ENCODE data around the gene ZNF91.
"Not testable (repeated sequence)": the region's sequence is repeated elsewhere in the genome, so short reads cannot be mapped to it uniquely, and the experiment has no call there.

The ZNF91 gene

DNA sequence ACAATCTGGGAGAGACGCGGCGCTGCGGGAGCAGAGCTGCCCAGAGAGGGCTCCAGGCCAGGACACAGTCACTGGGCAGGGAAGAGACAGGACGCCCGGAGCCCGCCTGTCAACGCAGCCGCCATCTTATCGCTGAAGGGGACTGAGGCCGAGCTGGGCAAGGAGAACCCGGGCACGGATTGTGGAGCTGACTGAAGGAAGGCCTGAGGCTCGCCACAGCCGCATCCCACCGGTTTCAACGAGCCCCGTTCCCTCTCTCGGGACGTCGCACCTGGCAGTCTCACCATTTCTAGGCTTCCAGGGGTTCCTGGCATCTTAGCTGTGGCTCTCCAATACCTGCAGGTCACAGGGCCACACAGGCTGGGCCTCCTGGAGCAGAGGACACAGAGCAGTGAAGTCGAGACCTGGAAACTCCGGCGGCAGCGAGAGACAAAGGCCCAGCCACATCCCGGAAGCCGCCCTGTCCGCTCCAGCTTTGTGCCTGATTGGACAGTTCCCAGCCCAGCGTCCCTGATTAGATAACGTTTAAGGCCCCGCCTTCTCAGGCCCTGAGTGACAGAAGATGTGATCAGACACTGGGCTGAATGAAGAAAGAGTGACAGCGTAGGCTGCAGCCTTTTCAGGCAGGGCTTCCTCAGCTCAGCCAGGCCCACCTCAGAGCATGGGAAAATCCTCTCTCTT is at the start of gene ZNF91:
Gene ZNF91, minus strand, starts transcription at position 431 of the 681 bp plus-strand sequence. Its CDS starts 117 bp downstream, at position 314.
- DNase-seq = peak; percentile 96

DNA sequence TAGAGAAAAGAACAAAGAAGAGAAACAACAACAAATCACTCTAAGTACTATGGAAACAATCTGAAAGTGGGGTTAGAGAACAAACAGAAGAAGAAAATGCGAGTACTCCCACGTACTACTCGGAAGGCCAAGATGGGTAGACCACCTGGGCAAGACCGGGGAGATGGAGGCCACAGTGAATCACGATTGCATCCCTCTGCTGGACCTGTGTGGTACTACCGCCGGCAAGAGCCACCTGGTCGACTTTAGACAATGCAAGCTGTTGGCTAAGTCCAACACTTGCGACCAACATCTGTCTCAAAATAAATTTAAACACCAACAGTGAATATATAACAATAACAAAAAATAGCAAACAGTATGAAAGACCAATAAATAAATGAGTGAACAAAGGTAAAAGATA is 45.5 kb upstream of the ZNF91 start:
- no peak for DNase-seq

DNA sequence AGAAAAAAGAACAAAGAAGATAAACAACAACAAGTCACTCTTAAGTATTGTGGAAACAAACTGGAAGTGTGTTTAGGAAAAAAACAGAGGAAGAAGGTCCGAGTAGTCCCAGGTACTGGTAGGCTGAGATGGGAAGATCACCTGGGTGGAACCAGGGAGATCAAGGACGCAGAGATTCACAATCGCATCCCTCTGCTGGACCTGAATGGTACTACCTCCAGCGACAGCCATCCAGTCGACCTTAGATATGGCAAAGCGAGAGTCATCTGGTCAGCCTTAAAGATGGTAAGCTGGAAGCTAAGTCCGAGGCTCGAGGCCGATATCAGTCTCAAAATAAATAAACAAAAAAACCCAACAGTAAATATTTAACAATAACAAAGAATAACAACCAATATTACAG is 44.9 kb upstream of the ZNF91 start:
- no peak for DNase-seq

DNA sequence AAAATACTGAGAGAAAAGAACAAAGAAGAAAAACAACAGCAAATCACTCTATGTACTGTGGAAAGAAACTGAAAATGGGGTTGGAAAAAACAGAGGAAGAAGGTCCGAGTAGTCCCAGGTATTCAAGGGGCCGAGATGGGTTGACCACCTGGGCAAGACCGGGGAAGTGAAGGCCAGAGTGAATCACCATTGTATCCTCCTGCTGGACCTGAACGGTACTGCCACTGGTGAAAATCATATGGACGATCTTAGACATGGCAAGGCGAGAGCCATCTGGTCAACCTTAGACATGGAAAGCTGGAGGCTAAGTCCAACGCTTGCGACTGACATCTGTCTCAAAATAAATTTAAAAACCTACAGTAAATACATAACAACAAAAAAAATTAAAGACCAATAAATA is 44.4 kb upstream of the ZNF91 start:
- DNase-seq = no peak

DNA sequence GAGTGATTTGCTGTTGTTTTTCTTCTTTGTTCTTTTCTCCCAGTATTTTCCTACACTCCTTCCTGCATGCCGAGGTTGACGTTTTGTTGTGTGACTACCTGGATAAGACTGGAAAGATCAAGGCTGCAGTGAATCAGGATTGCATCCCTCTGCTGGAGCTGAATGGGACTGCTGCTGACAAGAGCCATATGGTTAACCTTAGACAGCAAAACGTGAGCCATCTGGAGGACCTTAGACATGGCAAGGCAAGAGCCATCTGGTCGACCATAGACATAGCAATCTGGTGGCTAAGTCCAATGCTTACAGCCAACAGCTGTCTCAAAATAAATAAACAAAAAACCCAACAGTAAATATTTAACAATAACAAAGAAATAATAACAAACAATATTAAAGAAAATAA is 42.6 kb upstream of the ZNF91 start:
- DNase-seq = peak; percentile 77

DNA sequence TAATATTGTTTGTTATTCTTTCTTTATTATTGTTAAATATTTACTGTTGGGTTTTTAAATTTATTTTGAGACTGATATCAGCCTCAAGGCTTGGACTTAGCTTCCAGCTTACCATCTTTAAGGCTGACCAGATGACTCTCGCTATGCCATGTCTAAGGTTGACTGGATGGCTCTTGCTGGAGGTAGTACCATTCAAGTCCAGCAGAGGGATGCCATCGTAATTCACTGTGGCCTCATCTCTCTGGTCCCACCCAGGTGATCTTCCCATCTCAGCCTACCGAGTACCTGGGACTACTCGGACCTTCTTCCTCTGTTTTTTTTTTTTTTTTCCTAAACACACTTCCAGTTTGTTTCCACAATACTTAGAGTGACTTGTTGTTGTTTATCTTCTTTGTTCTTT is 41.7 kb upstream of the ZNF91 start:
- no peak for DNase-seq

DNA sequence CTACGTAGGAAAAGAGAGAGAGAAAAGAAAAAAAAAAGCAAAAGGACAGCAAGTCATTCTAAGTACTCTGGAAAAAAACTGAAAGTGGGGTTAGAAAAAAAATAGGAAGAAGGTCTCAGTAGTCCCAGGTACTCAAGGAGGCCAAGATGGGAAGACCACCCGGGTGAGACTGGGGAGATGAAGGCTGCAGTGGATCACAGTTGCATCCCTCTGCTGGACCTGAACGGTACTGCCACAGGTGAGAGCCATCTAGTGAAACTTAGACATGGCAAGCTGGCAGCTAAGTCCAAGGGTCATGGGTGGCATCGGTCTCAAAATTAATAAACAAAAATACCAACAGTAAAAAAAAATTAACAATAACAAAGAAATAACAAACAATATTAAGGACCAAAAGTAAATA is 41.0 kb upstream of the ZNF91 start:
- DNase-seq = no peak

DNA sequence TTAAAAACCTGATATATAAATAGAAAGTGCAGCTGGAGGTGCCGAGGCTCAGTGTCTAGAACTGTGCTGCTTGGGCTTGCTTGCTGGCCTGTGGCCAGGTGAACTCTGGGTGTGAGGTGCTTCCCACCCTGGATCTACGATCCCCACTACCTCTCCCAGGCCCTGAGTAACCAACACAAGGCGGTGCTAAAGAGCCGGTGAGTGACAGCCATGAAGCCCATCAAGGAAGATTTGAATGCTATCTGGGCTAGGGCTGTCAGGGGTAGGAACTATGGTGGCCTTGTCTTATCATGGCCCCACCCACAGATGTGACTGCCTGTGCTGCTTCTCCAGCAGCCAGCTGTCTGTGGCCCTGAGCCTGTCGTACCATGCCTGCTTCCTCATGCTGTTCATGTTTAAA is 25.6 kb upstream of the ZNF91 start:
- no peak for DNase-seq

DNA sequence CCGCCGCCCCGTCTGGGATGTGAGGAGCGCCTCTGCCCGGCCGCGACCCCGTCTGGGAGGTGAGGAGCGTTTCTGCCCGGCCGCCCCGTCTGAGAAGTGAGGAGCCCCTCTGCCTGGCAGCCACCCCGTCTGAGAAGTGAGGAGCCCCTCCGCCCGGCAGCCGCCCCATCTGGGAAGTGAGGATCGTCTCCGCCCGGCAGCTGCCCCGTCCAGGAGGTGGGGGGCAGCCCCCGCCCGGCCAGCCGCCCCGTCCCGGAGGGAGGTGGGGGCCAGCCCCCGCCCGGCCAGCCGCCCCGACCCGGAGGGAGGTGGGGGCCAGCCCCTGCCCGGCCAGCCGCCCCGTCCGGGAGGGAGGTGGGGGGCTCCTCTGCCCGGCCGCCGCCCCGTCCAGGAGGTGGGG is 24.0 kb upstream of the ZNF91 start:
- DNase-seq = not testable (repeated sequence)

DNA sequence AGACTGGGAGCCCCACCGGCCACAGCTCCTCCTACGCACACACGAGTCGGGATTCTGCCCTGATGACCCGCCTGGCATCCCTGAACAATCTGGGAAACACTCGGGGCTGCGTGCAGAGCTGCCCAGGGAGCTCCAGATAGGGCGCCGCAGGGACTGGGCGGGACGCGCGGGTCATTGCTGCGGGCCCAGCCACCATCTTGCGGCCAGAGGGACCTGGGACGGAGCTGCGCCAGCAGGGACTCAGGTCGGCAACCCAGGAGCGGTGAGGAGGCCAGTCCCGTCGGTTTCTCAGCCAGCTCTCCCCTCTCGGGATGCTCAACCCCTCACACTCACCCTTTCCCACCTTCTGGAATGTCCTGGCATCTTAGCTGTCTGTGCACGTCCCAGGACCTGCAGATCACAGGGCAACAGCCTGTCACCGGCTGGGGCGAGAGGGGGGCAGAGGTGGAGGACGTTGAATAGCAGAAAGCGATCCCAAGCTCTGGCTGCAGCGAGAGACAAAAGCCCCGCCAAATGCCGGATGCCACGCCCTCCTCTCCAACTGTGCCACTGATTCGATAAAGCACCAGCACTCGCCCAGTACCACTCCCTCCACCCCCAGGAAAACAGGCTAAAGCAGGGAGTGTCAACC is 20.4 kb upstream of the ZNF91 start:
- no peak for DNase-seq

DNA sequence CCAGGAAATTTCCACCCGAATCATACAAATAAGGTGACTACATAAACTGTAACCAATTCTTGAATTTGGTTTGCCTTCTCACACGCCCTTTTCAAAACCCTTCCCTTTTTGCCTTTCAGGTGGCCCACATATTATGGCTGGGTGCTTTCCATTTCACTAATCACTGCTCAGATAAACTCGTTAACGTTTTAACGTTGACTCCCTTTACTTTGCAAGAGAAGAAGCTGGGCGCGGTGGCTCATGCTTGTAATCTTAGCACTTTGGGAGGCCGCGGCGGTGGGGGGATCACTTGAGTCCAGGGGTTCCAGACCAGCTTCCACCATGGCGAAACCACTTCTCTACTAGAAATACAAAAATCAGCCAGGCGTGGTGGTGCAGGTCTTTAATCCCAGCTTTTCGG is 19.8 kb upstream of the ZNF91 start:
- no peak for DNase-seq

DNA sequence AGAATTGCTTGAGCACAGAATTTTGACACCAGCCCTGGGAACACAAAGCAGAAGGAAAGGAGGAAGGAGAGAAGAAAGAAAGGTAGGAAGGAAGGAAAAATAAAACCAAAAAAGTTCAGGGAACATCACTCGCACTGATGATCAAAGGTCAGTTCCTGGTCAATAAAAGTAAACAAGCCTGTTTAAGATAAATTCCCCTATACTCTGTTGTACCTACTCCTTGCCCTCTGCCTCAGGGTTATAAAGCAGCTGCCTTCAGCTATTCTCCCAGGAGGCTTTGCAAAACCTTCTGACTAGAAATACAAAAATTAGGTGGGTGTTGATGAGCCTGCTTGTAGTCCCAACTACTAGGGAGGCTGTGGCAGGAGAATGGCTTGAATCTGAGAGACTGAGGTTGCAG is 14.9 kb upstream of the ZNF91 start:
- DNase-seq = no peak

DNA sequence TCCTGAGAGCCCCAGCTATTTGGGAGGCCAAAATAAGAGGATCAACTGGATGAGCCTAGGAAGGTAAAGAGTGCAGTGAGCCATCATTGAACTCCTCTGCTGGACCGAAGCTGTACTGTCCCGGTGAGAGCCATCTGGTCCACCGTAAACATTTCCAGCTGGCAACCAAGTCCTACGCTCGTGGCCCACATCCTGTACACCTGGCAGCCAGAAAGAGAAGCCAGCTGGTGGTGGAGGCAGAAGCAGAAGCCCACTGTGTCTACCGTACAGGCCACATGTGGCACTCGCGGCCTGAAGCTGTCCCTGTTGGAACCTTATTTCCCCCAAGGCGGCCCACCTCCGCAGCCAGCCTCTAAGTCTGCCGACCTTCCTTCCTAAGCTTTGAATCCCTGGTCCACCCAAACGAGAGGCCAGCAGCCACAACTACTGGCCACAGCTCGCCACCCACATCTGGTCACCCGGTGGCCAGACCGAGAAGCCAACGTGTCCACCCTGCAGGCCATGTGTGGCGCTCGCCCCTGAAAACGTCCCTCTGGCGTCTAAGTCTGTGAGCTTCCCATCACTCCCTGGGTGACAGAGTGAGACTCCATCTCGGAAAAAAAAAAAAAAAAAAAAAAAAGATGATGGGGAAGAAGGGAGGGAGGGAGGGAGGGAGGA is 14.2 kb upstream of the ZNF91 start:
- DNase-seq = peak; percentile 80

DNA sequence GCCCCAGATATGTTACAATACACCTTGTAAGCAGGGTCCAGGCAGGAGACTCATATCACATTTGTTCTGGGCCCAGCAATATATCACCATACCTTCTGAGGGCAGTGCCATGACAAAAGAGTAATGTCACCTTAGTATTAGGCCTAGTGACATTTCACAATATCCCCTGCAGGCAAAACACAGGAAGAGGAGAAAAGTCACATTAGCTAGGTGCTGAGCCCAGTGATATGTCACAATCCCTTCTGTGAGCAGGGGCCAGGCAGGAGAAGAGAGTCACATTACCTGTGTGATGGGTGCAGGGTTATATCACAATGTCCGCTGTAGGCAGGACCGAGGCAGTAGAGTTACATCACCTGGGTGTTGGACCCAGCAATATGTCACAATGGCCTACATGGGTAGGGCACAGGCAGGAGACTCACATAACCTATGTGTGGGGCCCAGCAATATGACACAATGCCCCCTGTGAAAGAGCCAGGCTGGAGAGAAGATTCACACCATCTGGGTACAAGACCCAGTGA is 12.4 kb upstream of the ZNF91 start:
- no peak for DNase-seq

DNA sequence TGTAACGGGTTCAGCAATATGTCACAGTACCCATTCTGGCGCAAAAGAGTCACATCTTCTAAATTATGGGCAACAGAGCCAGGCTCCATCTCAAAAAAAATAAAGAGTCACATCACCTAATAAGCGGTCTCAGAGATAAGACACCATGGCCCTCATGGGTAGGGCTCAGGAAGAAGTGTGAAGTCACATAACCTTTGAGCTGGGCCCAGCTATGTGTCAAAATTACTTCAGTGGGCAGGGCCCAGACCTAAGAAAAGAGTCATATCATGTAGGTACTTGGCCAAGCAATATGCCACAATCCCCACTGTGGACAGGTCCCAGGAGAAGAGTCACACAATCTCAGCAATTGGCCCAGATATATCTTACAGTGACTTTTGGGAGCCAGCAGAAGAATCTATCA is 11.4 kb upstream of the ZNF91 start:
- DNase-seq = no peak

DNA sequence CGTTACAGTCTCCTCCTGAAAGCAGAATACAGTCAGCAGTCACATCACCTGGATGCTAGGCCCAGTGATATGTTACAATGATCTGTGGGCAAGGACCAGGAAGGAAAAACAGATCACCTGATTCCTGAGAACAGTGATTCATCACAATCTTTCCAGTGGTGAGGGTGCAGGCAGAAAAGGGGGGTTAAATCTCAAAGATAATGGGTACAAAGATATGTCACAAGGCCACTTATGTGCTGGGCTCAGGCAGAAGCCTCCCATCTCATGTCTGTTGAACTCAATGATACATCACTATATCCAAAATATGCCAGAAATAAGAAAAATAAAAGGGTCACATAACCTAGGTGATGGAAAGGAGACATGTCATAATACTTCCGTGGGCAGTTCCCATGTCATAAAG is 10.8 kb upstream of the ZNF91 start:
- DNase-seq = no peak

DNA sequence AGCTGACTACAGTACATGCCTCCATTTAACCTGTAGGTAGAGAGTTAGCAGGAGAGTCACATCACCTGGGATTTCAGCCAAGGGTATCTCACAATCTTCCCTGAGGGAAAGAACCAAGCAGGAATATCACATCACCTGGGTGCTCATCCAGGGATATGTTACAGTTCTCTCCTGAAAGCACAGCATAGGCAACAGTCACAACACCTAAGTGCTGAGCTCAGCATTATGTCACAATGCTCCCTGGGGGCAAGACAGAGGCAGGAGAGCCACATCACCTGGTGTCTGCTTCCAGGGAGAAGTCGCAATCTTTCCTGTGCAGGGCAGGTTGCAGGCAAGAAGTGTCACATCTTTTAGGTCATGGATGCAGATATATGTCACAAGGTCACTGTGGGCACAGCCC is 9.4 kb upstream of the ZNF91 start:
- no peak for DNase-seq

DNA sequence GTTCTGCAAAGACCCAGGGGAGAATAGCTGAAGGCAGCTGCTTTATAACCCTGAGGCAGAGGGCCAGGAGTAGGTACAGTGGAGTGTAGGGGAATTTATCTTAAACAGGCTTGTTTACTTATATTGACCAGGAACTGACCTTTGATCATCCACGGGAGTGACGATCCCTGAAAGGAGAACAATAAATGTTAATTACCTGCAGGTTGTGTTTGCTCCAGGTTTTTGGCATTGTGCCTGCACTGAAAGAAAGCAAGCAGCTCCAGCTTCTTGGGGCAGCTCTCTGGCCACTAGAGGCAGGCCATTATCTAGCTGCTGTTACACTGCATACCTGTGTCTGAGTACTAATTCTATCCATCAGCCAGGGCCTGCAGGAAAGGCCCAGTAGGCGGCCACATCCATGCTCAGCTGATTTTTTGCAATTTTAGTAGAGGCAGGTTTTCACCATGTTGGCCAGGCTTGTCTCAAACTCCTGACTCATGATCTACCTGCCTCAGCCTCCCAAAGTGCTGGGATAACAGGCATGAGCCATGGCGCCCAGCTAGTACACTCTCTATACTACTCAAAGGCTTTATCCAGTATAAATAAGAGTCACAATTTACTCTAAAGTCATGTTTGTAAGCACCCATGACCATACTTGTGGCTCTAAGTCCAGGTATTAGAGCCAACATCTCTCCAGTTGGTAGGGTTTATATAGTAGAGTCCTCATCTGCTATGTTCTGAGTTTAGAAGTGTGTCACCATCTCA is 8.5 kb upstream of the ZNF91 start:
- no peak for DNase-seq

DNA sequence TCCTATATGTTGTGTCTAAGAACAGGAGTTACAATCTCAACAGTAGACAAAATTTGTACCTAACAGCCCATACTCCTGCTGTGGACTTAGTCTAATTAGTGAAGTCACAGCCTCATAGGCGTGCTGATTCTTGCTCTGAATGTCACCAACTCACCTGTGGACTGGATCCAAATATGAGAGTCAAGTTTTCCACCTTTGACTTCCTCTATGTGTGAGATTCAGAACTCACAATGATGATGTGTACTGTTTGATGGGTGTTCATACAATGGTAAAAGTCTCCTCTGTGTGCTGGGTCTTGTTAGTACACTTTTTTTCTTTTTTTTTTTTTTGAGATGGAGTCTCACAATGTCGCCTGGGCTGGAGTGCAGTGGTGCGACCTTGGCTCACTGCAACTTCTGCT is 7.8 kb upstream of the ZNF91 start:
- no peak for DNase-seq

DNA sequence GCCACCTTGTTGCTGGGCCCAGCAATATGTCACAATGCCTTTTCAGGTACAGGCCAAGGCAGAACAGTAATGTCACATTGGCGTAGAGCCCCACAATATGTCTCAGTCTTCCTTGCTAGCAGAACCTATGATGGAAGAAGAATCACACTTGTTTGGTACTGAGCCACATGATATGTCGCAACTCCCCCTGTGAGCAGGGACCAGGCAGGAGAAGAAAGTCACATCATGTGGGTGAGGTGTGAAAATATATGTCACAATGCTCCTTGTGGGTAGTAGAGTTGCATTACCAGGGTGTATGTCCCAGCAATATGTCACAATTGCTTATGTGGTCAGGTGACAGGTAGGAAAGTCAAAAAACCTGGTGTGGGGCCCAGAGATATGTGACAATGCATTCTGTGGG is 7.1 kb upstream of the ZNF91 start:
- DNase-seq = no peak

DNA sequence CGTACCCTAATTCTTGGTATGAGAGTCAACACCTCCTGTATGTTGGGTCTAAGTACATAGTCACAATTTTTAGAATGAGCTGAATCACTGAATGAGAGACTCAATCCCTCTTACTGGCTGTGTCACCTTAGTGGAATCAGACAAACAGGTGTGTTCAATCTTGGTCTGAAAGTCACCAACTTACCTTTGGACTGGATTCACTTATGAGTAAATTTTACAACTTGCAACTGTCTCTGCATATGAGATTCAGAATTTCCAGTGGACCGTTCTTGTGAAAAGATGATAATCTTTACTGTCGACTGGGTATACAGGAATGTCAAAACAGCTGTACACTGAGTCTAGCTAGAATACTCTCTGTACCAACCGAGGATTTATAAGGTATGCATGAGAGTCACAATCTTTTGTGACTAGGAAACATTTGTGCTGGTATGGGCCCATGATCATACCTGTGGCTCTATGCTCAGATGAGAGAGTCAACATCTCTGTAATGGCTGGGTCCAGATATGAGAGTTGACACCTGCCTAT is 5.9 kb upstream of the ZNF91 start:
- DNase-seq = no peak

DNA sequence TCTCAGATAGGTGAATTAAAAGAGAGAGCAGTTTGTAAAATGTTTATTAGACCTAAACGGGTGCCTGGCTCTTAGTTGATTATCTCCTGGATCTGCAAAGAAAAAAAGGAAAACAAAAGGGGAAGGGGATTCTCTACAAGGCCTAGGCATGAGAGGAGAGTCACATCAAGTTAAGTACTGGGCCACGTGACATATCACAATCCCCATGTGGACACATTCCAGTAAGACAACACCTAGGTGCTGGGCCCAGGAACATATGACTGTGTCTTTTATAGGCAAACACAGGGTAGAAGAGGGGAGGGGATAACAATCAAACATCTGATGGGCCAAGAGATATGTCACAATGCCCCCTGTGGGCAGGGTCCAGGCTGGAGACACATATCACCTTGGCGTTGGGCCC is 4.2 kb upstream of the ZNF91 start:
- no peak for DNase-seq

DNA sequence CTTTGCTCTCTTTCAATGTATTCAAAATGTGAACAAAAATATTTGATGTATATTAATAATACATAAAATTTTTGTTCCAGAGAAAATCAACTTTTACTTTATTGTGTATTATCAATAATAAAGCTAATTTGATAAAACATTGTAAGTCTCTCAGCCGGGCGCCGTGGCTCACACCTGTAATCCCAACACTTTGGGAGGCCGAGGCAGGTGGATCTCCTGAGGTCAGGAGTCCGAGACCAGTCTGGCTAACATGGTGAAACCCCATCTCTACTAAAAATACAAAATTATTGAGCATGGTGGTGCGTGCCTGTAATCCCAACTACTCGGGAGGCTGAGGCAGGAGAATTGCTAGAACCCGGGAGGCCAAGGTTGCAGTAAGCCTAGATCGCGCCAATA is 449 bp upstream of the ZNF91 start:
- not testable (repeated sequence) for DNase-seq
